T-helper 2 cell treated with Interferon-gamma antibody and Interleukin-4, amounts not matched to agents 5 μg/mL and 100 μg/mL, for 36 hours (primary cell): ENCODE measurements around the gene SLC49A4.

Experiments
- DNase-seq: peaks from one replicate; pipeline ENCODE4 v3.0.0; 2021; ENCODE audit warnings: low spot score
- H3K27ac Mint-ChIP-seq: one replicate; pipeline ENCODE4 v1.8.0; 2021; ENCODE audit warnings: mild to moderate bottlenecking, mixed read lengths
- H3K27me3 Mint-ChIP-seq: one replicate; pipeline ENCODE4 v1.8.0; 2021; ENCODE audit warnings: low read depth, mixed read lengths
- H3K36me3 Mint-ChIP-seq: one replicate; pipeline ENCODE4 v1.8.0; 2021; ENCODE audit warnings: low read depth, mixed read lengths
- H3K4me1 Mint-ChIP-seq: one replicate; pipeline ENCODE4 v1.8.0; 2021; ENCODE audit warnings: low read depth, mixed read lengths
- H3K4me3 Mint-ChIP-seq: one replicate; pipeline ENCODE4 v1.8.0; 2022; ENCODE audit warnings: mild to moderate bottlenecking, moderate library complexity, mixed read lengths
- H3K9me3 Mint-ChIP-seq: one replicate; pipeline ENCODE4 v1.8.0; 2021; ENCODE audit warnings: mixed read lengths

SLC49A4 gene

DNA sequence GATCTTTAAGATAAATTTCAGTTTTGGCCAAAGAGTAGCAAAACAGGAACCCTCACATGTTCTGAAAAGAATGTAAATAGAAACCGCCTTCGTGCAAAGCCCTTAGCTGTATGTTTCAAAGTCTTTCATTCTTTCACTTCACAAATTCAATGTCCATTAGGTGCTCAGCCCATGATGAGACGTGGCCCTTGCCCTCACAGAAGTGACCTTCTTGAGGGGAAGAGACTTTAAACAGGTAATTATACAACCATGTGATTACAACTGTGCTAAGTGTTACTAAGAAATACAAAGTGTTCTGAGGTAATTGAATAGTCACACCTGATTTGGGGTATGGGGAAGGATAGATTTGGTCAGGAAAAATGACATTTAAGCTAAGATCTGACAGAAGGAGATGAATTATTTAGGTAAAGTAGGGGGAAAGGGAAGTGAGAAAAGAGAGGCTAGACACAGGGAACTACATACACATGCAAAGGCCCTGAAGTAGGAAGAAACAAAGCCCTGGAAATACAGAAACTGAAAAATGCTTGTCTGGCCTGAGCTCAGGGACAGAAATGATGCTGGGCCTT is 20.8 kb upstream of the SLC49A4 start:
- H3K36me3 Mint-ChIP-seq: no peaks in the 10 kb centered on the region
- no peak for DNase-seq

GRCh38 chr3:122774564-122774963 is 20.3 kb upstream of the SLC49A4 start:
- DNase-seq: no peak
- Mint-ChIP-seq H3K27me3 (no peaks in the 10 kb centered on the region), H3K4me1 (no peaks in the 10 kb centered on the region), H3K9me3 (no peaks in the 10 kb centered on the region), H3K36me3 (no peaks in the 10 kb centered on the region), H3K27ac (no peak overlapping the region), H3K4me3 (no peak overlapping the region)

More for the DNA sequence above, 20.8 kb upstream of the SLC49A4 start:
- H3K27ac Mint-ChIP-seq: no peak overlapping the region
- H3K4me1 Mint-ChIP-seq: peaks cover 2% of the 10 kb centered on the region
- no peaks in the 10 kb centered on the region for H3K27me3 Mint-ChIP-seq
- no peaks in the 10 kb centered on the region for H3K9me3 Mint-ChIP-seq
- no peak overlapping the region for H3K4me3 Mint-ChIP-seq

- no peak for DNase-seq
- Mint-ChIP-seq H3K4me3 (no peak overlapping the region), H3K4me1 (no peaks in the 10 kb centered on the region), H3K36me3 (peaks cover 2% of the 10 kb centered on the region), H3K27ac (no peak overlapping the region), H3K27me3 (no peaks in the 10 kb centered on the region), H3K9me3 (no peaks in the 10 kb centered on the region)
Measured at GRCh38 chr3:122776675-122777468, 18.0 kb upstream of the SLC49A4 start.

GRCh38 chr3:122777563-122777962 is 17.3 kb upstream of the SLC49A4 start:
- no peaks in the 10 kb centered on the region for H3K9me3 Mint-ChIP-seq
- H3K27me3 Mint-ChIP-seq: no peaks in the 10 kb centered on the region
- DNase-seq: no peak
- no peak overlapping the region for H3K4me3 Mint-ChIP-seq
- H3K4me1 Mint-ChIP-seq: no peaks in the 10 kb centered on the region
- H3K36me3 Mint-ChIP-seq: peaks cover 2% of the 10 kb centered on the region
- no peak overlapping the region for H3K27ac Mint-ChIP-seq

- no peaks in the 10 kb centered on the region for H3K27me3 Mint-ChIP-seq
- H3K4me3 Mint-ChIP-seq: no peak overlapping the region
- no peak for DNase-seq
- no peak overlapping the region for H3K27ac Mint-ChIP-seq
- H3K9me3 Mint-ChIP-seq: no peaks in the 10 kb centered on the region
- no peaks in the 10 kb centered on the region for H3K4me1 Mint-ChIP-seq
- H3K36me3 Mint-ChIP-seq: peaks cover 2% of the 10 kb centered on the region
Measured at GRCh38 chr3:122782804-122783203, 12.1 kb upstream of the SLC49A4 start.

DNA sequence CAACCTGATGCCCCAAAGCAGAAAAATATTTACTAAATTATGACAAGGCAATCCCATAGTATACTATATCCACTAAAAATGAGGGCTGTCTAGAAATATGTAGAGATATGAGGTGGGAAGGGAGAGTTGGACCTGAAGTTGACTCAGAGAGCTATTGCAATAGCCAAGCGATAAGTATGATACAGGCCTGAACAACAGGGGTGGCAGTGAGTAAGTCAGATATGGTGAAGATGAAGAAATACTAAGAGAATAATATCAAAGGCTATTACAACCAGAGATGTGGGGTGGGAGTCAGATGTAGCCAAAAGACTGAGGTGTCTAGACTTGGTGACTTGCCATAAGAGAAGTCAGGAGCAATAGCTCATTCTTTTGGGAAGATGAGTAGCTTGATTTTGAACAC is 10.4 kb upstream of the SLC49A4 start:
- no peaks in the 10 kb centered on the region for H3K27me3 Mint-ChIP-seq

GRCh38 chr3:122785231-122785630 is 9.6 kb upstream of the SLC49A4 start:
- H3K4me1 Mint-ChIP-seq: peaks cover 5% of the 10 kb centered on the region
- DNase-seq: no peak
- H3K27ac Mint-ChIP-seq: no peak overlapping the region
- no peak overlapping the region for H3K4me3 Mint-ChIP-seq
- H3K36me3 Mint-ChIP-seq: peaks cover 2% of the 10 kb centered on the region
- H3K9me3 Mint-ChIP-seq: no peaks in the 10 kb centered on the region
- H3K27me3 Mint-ChIP-seq: no peaks in the 10 kb centered on the region

More for the DNA sequence above, 10.4 kb upstream of the SLC49A4 start:
- H3K4me3 Mint-ChIP-seq: no peak overlapping the region
- H3K27ac Mint-ChIP-seq: no peak overlapping the region
- no peaks in the 10 kb centered on the region for H3K9me3 Mint-ChIP-seq
- DNase-seq: no peak
- peaks cover 5% of the 10 kb centered on the region for H3K4me1 Mint-ChIP-seq
- H3K36me3 Mint-ChIP-seq: peaks cover 2% of the 10 kb centered on the region

DNA sequence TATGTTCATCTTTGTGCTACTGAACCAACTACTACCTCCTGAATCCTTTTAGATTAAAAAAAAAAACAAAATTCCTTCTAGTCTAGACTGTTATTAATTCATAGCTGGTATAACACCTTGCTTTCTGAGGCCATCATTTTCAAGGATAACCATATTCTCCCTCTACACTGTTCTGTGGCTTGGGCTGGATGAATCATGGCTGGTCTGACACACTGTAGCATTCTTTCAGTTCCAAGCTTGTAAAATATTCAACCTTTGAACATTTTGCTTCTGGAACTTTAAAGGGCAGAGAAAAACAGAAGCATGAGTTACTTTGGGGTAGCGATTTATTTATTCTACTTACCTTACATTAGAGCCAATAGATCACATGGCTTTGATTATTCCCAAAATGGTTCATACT is 8.8 kb upstream of the SLC49A4 start:
- Mint-ChIP-seq H3K27ac (no peak overlapping the region), H3K4me3 (no peak overlapping the region), H3K9me3 (no peaks in the 10 kb centered on the region), H3K27me3 (no peaks in the 10 kb centered on the region), H3K36me3 (peaks cover 2% of the 10 kb centered on the region), H3K4me1 (peaks cover 5% of the 10 kb centered on the region)
- DNase-seq: no peak

DNA sequence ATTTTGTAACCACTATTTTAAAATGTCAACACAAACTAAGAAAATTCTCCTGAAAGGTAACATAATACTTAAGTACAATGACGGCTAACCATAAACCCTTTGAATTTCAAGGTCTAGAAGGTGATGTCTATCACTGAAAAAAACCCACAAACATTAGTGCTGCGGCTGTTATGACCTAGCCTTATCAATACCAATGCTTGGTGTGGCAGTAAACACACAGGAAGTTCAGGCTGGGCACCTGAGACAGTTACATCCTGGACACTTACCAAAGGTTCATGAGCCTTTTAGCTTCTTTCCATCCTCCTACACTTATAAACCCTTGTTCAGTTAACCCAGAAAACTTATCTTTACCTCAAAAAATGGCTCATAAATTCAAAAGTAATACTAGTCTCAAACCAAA is 7.0 kb upstream of the SLC49A4 start:
- peaks cover 6% of the 10 kb centered on the region for H3K4me1 Mint-ChIP-seq
- H3K36me3 Mint-ChIP-seq: no peaks in the 10 kb centered on the region
- no peak for DNase-seq
- no peak overlapping the region for H3K27ac Mint-ChIP-seq
- H3K9me3 Mint-ChIP-seq: no peaks in the 10 kb centered on the region
- no peak overlapping the region for H3K4me3 Mint-ChIP-seq
- no peaks in the 10 kb centered on the region for H3K27me3 Mint-ChIP-seq

GRCh38 chr3:122789585-122790273 is 5.1 kb upstream of the SLC49A4 start:
- Mint-ChIP-seq H3K27me3 (no peaks in the 10 kb centered on the region), H3K36me3 (no peaks in the 10 kb centered on the region), H3K4me3 (no peak overlapping the region), H3K9me3 (no peaks in the 10 kb centered on the region), H3K4me1 (peaks cover 15% of the 10 kb centered on the region), H3K27ac (no peak overlapping the region)
- no peak for DNase-seq

DNA sequence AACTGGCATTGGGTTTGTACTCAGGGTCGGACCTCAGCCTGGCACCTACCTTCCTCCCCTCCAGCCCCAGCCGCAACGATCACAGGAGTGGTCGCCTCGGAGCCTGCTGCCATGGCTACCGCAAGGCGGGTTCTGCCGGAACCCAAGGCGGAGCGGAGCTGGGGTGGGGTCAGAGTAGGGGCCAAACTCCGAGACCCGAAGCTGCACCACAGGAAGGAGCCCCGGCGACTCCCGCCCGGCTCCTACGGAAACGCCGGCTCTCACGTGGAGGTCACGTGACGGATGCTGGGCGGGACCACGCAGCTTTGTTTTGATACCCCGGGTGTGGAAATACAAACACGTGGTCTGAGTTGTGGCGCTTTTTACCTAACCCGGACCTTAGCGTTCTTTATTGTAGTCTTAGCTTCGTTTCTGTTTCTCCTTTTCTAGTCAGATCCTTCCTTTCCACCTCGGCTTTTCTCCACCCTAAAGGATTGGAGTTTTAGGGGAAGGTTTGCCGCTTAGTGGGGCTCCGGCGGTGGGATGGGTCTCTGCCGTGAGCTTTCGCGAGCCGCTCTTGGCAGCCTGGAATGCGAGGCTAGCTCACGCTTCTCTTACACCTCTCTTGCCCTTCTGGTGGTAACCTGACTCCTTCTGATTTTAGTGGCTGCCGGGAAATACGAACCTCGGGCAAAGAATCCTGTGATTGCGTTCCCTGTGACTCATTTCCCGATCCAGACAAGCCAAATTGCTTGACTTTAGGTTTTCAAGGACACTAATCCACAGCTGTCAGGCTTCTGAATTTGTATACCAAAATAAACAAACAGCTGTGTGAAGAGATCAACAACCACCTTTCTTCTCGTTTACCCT is 1.1 kb upstream of the SLC49A4 start, which contains the start of gene HSPBAP1:
HSPBAP1 (minus strand) TSS at position 264 of the 849 bp plus-strand sequence; CDS start at position 113, 151 bp downstream.
- H3K4me3 Mint-ChIP-seq: peak within 1 kb of the TSS; percentile 89
- no peaks in the 10 kb centered on the region for H3K27me3 Mint-ChIP-seq

GRCh38 chr3:122794483-122794778 is 438 bp upstream of the SLC49A4 start:
- DNase-seq: no peak
- Mint-ChIP-seq H3K4me3 (peak overlapping the region; percentile 89), H3K27ac (peak overlapping the region; percentile 79), H3K36me3 (peaks cover 6% of the 10 kb centered on the region), H3K4me1 (peaks cover 27% of the 10 kb centered on the region), H3K9me3 (no peaks in the 10 kb centered on the region), H3K27me3 (no peaks in the 10 kb centered on the region)

More for the DNA sequence above, 1.1 kb upstream of the SLC49A4 start, which contains the start of gene HSPBAP1:
- Mint-ChIP-seq H3K36me3 (peaks cover 6% of the 10 kb centered on the region), H3K9me3 (no peaks in the 10 kb centered on the region), H3K27ac (peak within 1 kb of the TSS; percentile 79), H3K4me1 (peaks cover 29% of the 10 kb centered on the region)
- DNase-seq: peak; percentile 89

GRCh38 chr3:122795674-122796195 is 866 bp downstream of the SLC49A4 start:
- Mint-ChIP-seq H3K27ac (no peak overlapping the region), H3K27me3 (no peaks in the 10 kb centered on the region), H3K4me3 (peak overlapping the region; percentile 50), H3K4me1 (peaks cover 27% of the 10 kb centered on the region), H3K36me3 (peaks cover 6% of the 10 kb centered on the region), H3K9me3 (no peaks in the 10 kb centered on the region)
- DNase-seq: no peak
